H1 (cell line): ENCODE measurements around the gene C6orf52. TPM values are rescaled to one million over a fixed set of nuclear protein-coding genes. Genes with fewer than 3 reads are reported as not detected.

ENCODE experiments used
- CTCF ChIA-PET: fragments of 300-600 bp; sonication (Branson Sonifier 250); formaldehyde crosslinking; loops from one replicate; lab custom pipeline; 2021; ENCODE audit not compliant: partially characterized antibody; lab: Charles Lee
- POLR2A ChIA-PET: fragments of 300-600 bp; sonication (Branson Sonifier 250); formaldehyde crosslinking; loops from one replicate; lab custom pipeline; 2021; ENCODE audit warnings: inconsistent platforms; ENCODE audit not compliant: partially characterized antibody; lab: Charles Lee
- DNase-seq, 2 experiments: peaks; one replicate each; pipeline versions ENCODE4 v3.0.0 to v3.0.0-alpha.2; 2010 to 2022; ENCODE audit warnings: low spot score in 2 of 2, low read depth in 1 of 2, mixed read lengths in 1 of 2
- FAIRE-seq: peaks from 2 replicates; lab custom pipeline; 2011; peaks lifted over from hg19 to GRCh38; lab: Jason Lieb, UNC
- H2AFZ ChIP-seq: 2 replicates; pipeline ENCODE4 v1.8.1; 2012; ENCODE audit warnings: low read length, inconsistent platforms
- H2AK5ac ChIP-seq: 2 replicates; pipeline ENCODE4 v1.6.1; 2013; ENCODE audit warnings: low read depth, low read length
- H2BK120ac ChIP-seq: replicated peaks from 2 replicates; pipeline ENCODE3; 2013; ENCODE audit warnings: low read depth, low read length, inconsistent platforms
- H2BK12ac ChIP-seq: 2 replicates; pipeline ENCODE4 v1.6.1; 2013; ENCODE audit warnings: low read depth, low read length
- H2BK15ac ChIP-seq: 2 replicates; pipeline ENCODE4 v1.6.1; 2013; ENCODE audit warnings: low read length
- H2BK20ac ChIP-seq: 2 replicates; pipeline ENCODE4 v1.6.1; 2013; ENCODE audit warnings: low read length
- H2BK5ac ChIP-seq: 2 replicates; pipeline ENCODE4 v1.6.1; 2013; ENCODE audit warnings: low read depth, low read length
- H3K14ac ChIP-seq: 2 replicates; pipeline ENCODE4 v1.6.1; 2013; ENCODE audit warnings: inconsistent platforms; ENCODE audit not compliant: insufficient read length
- H3K18ac ChIP-seq: 2 replicates; pipeline ENCODE4 v1.6.1; 2013; ENCODE audit warnings: low read length; ENCODE audit errors: extremely low read depth
- H3K23ac ChIP-seq: 2 replicates; pipeline ENCODE4 v1.6.1; 2013; ENCODE audit warnings: inconsistent platforms; ENCODE audit not compliant: insufficient read length
- H3K23me2 ChIP-seq: 2 replicates; pipeline ENCODE4 v1.6.1; 2013; ENCODE audit warnings: low read depth, low read length
- H3K27ac ChIP-seq: 2 replicates; pipeline ENCODE4 v1.6.1; 2011; ENCODE audit warnings: low read depth, low read length, inconsistent platforms
- H3K27me3 ChIP-seq, 4 experiments: replicated peaks in 1 of 4; 1 replicate in 1 of 4; 2 replicates in 3 of 4; pipeline versions ENCODE4 v1.6.1 to v1.8.1; 2011 to 2013; ENCODE audit warnings: low read length in 3 of 4, mild to moderate bottlenecking in 3 of 4, inconsistent platforms in 2 of 4, mixed read lengths in 2 of 4, moderate library complexity in 1 of 4; ENCODE audit not compliant: control insufficient read depth in 3 of 4, insufficient read depth in 3 of 4; ENCODE audit errors: extremely low read depth in 1 of 4
- H3K36me3 ChIP-seq, 4 experiments: 2 replicates each; pipeline versions ENCODE4 v1.6.1 to v1.8.1; 2011 to 2013; ENCODE audit warnings: mild to moderate bottlenecking in 4 of 4, low read length in 3 of 4, moderate library complexity in 2 of 4, control low read depth in 1 of 4, inconsistent platforms in 1 of 4; ENCODE audit not compliant: insufficient read depth in 4 of 4, control insufficient read depth in 2 of 4
- H3K4ac ChIP-seq: replicated peaks from 2 replicates; pipeline ENCODE3; 2013; ENCODE audit warnings: low read length, low read depth, mixed read lengths, inconsistent platforms; ENCODE audit not compliant: insufficient read length
- H3K4me1 ChIP-seq, 4 experiments: replicated peaks in 1 of 4; 1 replicate in 1 of 4; 2 replicates in 3 of 4; pipeline versions ENCODE4 v1.6.1 to v1.8.1; 2011 to 2013; ENCODE audit warnings: low read length in 3 of 4, inconsistent platforms in 2 of 4, mixed read lengths in 1 of 4; ENCODE audit not compliant: insufficient read depth in 4 of 4, control insufficient read depth in 3 of 4
- H3K4me2 ChIP-seq, 2 experiments: 2 replicates each; pipeline versions ENCODE4 v1.6.1 to v1.8.1; 2011 to 2013; ENCODE audit warnings: low read depth in 2 of 2, low read length in 2 of 2, control low read depth in 1 of 2, inconsistent platforms in 1 of 2, mild to moderate bottlenecking in 1 of 2; ENCODE audit not compliant: insufficient read depth in 1 of 2
- H3K4me3 ChIP-seq, 4 experiments: fragments of 200-600, 300-600 bp in 1 of 4; sonication (generic), shearing (Covaris generic), sonication (Bioruptor Twin) in 1 of 4; 2 replicates each; pipeline versions ENCODE4 v1.5.1 to v1.8.1; 2011 to 2016; ENCODE audit warnings: low read length in 4 of 4, low read depth in 3 of 4, control low read depth in 2 of 4, inconsistent platforms in 2 of 4, mild to moderate bottlenecking in 2 of 4, mixed read lengths in 1 of 4, moderate library complexity in 1 of 4; ENCODE audit not compliant: insufficient read depth in 2 of 4; ENCODE audit errors: extremely low read depth in 1 of 4
- H3K56ac ChIP-seq: replicated peaks from 2 replicates; pipeline ENCODE3; 2013; ENCODE audit warnings: low read depth, mild to moderate bottlenecking, mixed read lengths, low read length, inconsistent platforms; ENCODE audit not compliant: insufficient read length
- H3K79me1 ChIP-seq: 2 replicates; pipeline ENCODE4 v1.6.1; 2013; ENCODE audit warnings: low read depth, low read length, control low read depth
- H3K79me2 ChIP-seq, 2 experiments: 2 replicates each; pipeline versions ENCODE4 v1.6.1 to v1.8.1; 2012 to 2013; ENCODE audit warnings: low read length in 2 of 2, mild to moderate bottlenecking in 2 of 2, inconsistent platforms in 1 of 2; ENCODE audit not compliant: insufficient read depth in 2 of 2, control insufficient read depth in 1 of 2
- H3K9ac ChIP-seq, 4 experiments: replicated peaks in 1 of 4; 1 replicate in 1 of 4; 2 replicates in 3 of 4; pipeline versions ENCODE4 v1.6.1 to v1.8.1; 2011 to 2013; ENCODE audit warnings: low read depth in 3 of 4, low read length in 3 of 4, control low read depth in 2 of 4, mild to moderate bottlenecking in 2 of 4, moderate library complexity in 2 of 4, inconsistent platforms in 1 of 4; ENCODE audit errors: extremely low read depth in 1 of 4
- H3K9me3 ChIP-seq, 2 experiments: 2 replicates each; pipeline versions ENCODE4 v1.6.1 to v1.8.1; 2012 to 2013; ENCODE audit warnings: mild to moderate bottlenecking in 2 of 2, moderate library complexity in 2 of 2, control low read depth in 1 of 2, inconsistent platforms in 1 of 2, low read depth in 1 of 2, low read length in 1 of 2, mixed read lengths in 1 of 2; ENCODE audit not compliant: insufficient read depth in 2 of 2
- H4K20me1 ChIP-seq, 2 experiments: replicated peaks in 1 of 2; 2 replicates each; pipeline versions ENCODE3 to v1.8.1; 2011 to 2013; ENCODE audit warnings: inconsistent platforms in 2 of 2, low read length in 2 of 2, mild to moderate bottlenecking in 1 of 2; ENCODE audit not compliant: insufficient read depth in 2 of 2, control insufficient read depth in 1 of 2
- H4K5ac ChIP-seq: 2 replicates; pipeline ENCODE4 v1.6.1; 2013; ENCODE audit warnings: low read length, low read depth, mixed read lengths, inconsistent platforms; ENCODE audit not compliant: insufficient read length
- H4K8ac ChIP-seq: 2 replicates; pipeline ENCODE4 v1.8.0; 2013; ENCODE audit warnings: mild to moderate bottlenecking, moderate library complexity, low read length, inconsistent platforms; ENCODE audit not compliant: insufficient read depth; ENCODE audit errors: extremely low read depth
- H4K91ac ChIP-seq: replicated peaks from 2 replicates; pipeline ENCODE3; 2013; ENCODE audit warnings: low read length, mixed read lengths, inconsistent platforms; ENCODE audit not compliant: insufficient read length
- CEBPB ChIP-seq: IDR thresholded peaks from 2 replicates; pipeline ENCODE4 v1.6.1; 2012; ENCODE audit warnings: low read depth, low read length
- HDAC2 ChIP-seq, 2 experiments: fragments of 300-600 bp in 1 of 2; sonication (generic) in 1 of 2; IDR thresholded peaks; 2 replicates each; pipeline ENCODE4 v1.6.1; 2011 to 2012; ENCODE audit warnings: low read depth in 2 of 2, low read length in 2 of 2, mild to moderate bottlenecking in 2 of 2, moderate library complexity in 2 of 2, borderline replicate concordance in 1 of 2, inconsistent platforms in 1 of 2
- JUND ChIP-seq: IDR thresholded peaks from 2 replicates; pipeline ENCODE4 v1.6.1; 2011; ENCODE audit warnings: mild to moderate bottlenecking, improper control_type of control experiment, low read length
- KDM4A ChIP-seq: IDR thresholded peaks from one replicate; pipeline ENCODE4 v1.7.1; 2012; ENCODE audit warnings: low read depth, mild to moderate bottlenecking, moderate library complexity, low read length, inconsistent platforms; ENCODE audit not compliant: severe bottlenecking
- MAFK ChIP-seq: IDR thresholded peaks from 2 replicates; pipeline ENCODE4 v1.6.1; 2012; ENCODE audit warnings: low read depth, mild to moderate bottlenecking, improper control_type of control experiment, low read length
- PHF8 ChIP-seq: fragments of 200-600 bp; sonication (generic); conservative IDR thresholded peaks from 2 replicates; pipeline ENCODE4 v1.7.1; 2012; ENCODE audit warnings: low read depth, mild to moderate bottlenecking, inconsistent platforms, low read length, moderate library complexity
- RFX5 ChIP-seq: IDR thresholded peaks from 2 replicates; pipeline ENCODE4 v1.6.1; 2011; ENCODE audit warnings: low read depth, low read length, improper control_type of control experiment, borderline replicate concordance
- SAP30 ChIP-seq: fragments of 300-600 bp; sonication (generic); IDR thresholded peaks from 2 replicates; pipeline ENCODE4 v1.7.1; 2012; ENCODE audit warnings: low read length, moderate library complexity, mild to moderate bottlenecking, inconsistent platforms; ENCODE audit not compliant: insufficient read depth, insufficient replicate concordance
- SIX5 ChIP-seq: IDR thresholded peaks from 2 replicates; pipeline ENCODE4 v1.6.1; 2011; ENCODE audit warnings: mild to moderate bottlenecking, low read depth, low read length
- WGBS, 2 experiments: shearing (Covaris generic) in 1 of 2; methylation state at CpG; one replicate each; pipeline versions ENCODE4 v1.1.6 to v1.1.7; 2013 to 2015; ENCODE audit warnings: low lambda C conversion rate in 2 of 2, mixed read lengths in 2 of 2, inconsistent platforms in 1 of 2, low coverage in 1 of 2, missing lambda C conversion rate in 1 of 2; ENCODE audit not compliant: insufficient replicate concordance in 2 of 2, insufficient coverage in 1 of 2, insufficient read length in 1 of 2; ENCODE audit errors: extremely low coverage in 1 of 2, missing lambda C conversion rate in 1 of 2; 5-methylcytosine and 5-hydroxymethylcytosine counted together
- polyA plus RNA-seq, 7 experiments: library from polyadenylated mRNA; depleted of rRNA in 3 of 7; stranded (reverse) in 5 of 7; unstranded in 2 of 7; fragments of >200 nt in 5 of 7; fragments of 200-250 nt in 2 of 7; gene quantifications; 1 replicate in 5 of 7; 2 replicates in 1 of 7; 4 replicates in 1 of 7; pipeline versions ENCODE4 v1.2.1 to v1.2.3, GENCODE V29; 2011 to 2013; ENCODE audit warnings: missing spikeins in 2 of 7, mixed read lengths in 2 of 7
- total RNA-seq: library from RNA; stranded (reverse); fragmentation: NEBNext Ultra II Directional; extraction: Animal tissue kit (Norgen Biotek cat#: 25700); gene quantifications from 2 replicates; pipeline ENCODE4 v1.2.1, GENCODE V29; 2021
- TF ChIP-seq, protein P1 (sequence below): IDR thresholded peaks from 2 replicates; pipeline ENCODE4 v1.6.1; 2012; ENCODE audit warnings: low read length, inconsistent platforms

Gene C6orf52
- total and polyA plus RNA-seq, 2 of the 8 experiments (the other 6 are each of a cell fraction or from before 2014, with no cell fraction given): 1.5 to 3.1 TPM

DNA sequence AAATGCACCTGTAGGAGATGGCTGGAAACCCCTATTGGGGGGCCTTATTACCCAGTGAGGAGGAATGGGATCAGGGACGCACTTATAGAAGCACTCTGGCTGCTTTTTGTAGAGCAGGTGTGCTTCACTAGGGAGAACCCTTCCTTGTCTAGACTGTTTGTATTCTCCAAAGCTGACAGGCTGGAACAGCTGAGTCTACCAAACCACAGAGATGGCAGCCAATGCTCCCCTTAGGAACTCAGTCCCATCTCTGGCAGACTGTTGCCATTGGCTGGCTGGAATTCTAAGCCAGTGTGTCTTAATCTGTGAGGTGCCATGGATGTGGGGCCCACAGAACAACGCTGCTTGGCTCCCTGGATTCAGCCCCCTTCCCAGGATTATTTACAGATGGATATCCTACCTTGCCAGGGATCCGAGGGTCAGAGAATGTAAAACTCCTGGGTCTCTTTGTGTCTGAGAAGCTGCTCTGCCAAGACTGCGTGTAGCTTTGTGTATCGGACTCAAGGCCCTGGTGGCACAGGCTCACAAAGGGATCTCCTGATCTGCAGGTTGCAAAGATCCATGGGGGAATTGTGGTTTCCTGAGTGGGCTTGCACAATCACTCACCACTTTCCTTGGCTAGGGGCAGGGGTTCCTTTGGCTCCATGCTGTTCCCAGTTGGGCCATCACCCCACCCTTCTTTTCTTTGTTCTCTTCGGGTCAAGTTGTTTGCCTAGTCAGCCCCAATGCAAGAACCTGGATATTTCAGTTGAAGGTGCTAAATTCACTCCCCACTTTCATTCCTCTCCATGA is 26.1 kb downstream of the C6orf52 start:
- H3K9ac ChIP-seq: no peak overlapping the region
- H3K4me1 ChIP-seq: no peaks in the 10 kb centered on the region
- no peak overlapping the region for H3K18ac ChIP-seq
- CTCF ChIA-PET: interaction anchor here (0.6 to 1.6 kb wide), 3 partner anchors 9 to 1337 kb away, joined by 3 to 6 read pairs (median 3); no protein-coding TSS in a partner anchor
- no peak overlapping the region for H2BK5ac ChIP-seq
- H3K23ac ChIP-seq: no peak overlapping the region
- H3K36me3 ChIP-seq: no peaks in the 10 kb centered on the region
- no peak overlapping the region for H2BK20ac ChIP-seq
- POLR2A ChIA-PET: no interaction called here
- WGBS, 2 experiments: 94% methylated on average over 6 of the region's 6 CpGs; no CpG with 5 or more reads in 1 of the 2 experiments
- H3K4me3 ChIP-seq: no peak overlapping the region
- no peak for DNase-seq
- no peaks in the 10 kb centered on the region for H3K9me3 ChIP-seq
- H2AK5ac ChIP-seq: no peak overlapping the region
- H3K23me2 ChIP-seq: no peaks in the 10 kb centered on the region
- H3K14ac ChIP-seq: no peak overlapping the region
- H3K27me3 ChIP-seq: no peaks in the 10 kb centered on the region
- H2BK12ac ChIP-seq: no peak overlapping the region
- H4K5ac ChIP-seq: no peak overlapping the region
- H2BK15ac ChIP-seq: no peak overlapping the region
- H3K56ac ChIP-seq: no peak overlapping the region
- no peak overlapping the region for H4K91ac ChIP-seq
- H3K27ac ChIP-seq: no peak overlapping the region
- H3K79me1 ChIP-seq: no peaks in the 10 kb centered on the region
- H4K8ac ChIP-seq: no peak overlapping the region
- H3K79me2 ChIP-seq: no peaks in the 10 kb centered on the region
- H2AFZ ChIP-seq: no peak overlapping the region
- H4K20me1 ChIP-seq: no peaks in the 10 kb centered on the region
- FAIRE-seq: no peak
- no peak overlapping the region for H3K4me2 ChIP-seq
- no peak overlapping the region for H2BK120ac ChIP-seq
- no peak overlapping the region for H3K4ac ChIP-seq
- TF ChIP-seq SAP30 (no peak), CEBPB (no peak), HDAC2 (IDR thresholded peaks at IDR 0.05; ENCODE audit: borderline replicate concordance in 1 of 2, low read depth in 2 of 2, low read length in 2 of 2) (no peak), MAFK (no peak), KDM4A (no peak), JUND (no peak), SIX5 (no peak), RFX5 (no peak), PHF8 (no peak)
- TF ChIP-seq, protein P1, sequence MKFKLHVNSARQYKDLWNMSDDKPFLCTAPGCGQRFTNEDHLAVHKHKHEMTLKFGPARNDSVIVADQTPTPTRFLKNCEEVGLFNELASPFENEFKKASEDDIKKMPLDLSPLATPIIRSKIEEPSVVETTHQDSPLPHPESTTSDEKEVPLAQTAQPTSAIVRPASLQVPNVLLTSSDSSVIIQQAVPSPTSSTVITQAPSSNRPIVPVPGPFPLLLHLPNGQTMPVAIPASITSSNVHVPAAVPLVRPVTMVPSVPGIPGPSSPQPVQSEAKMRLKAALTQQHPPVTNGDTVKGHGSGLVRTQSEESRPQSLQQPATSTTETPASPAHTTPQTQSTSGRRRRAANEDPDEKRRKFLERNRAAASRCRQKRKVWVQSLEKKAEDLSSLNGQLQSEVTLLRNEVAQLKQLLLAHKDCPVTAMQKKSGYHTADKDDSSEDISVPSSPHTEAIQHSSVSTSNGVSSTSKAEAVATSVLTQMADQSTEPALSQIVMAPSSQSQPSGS: no peak
